Measurements from ENCODE around the gene MAPKBP1. TPM values are rescaled to one million over a fixed set of nuclear protein-coding genes. Genes with fewer than 3 reads are reported as not detected.

Gene MAPKBP1
- total RNA-seq, 3 donors from 2014 or later, result 11.5 to 29.3 (median 24.3) TPM

DNA sequence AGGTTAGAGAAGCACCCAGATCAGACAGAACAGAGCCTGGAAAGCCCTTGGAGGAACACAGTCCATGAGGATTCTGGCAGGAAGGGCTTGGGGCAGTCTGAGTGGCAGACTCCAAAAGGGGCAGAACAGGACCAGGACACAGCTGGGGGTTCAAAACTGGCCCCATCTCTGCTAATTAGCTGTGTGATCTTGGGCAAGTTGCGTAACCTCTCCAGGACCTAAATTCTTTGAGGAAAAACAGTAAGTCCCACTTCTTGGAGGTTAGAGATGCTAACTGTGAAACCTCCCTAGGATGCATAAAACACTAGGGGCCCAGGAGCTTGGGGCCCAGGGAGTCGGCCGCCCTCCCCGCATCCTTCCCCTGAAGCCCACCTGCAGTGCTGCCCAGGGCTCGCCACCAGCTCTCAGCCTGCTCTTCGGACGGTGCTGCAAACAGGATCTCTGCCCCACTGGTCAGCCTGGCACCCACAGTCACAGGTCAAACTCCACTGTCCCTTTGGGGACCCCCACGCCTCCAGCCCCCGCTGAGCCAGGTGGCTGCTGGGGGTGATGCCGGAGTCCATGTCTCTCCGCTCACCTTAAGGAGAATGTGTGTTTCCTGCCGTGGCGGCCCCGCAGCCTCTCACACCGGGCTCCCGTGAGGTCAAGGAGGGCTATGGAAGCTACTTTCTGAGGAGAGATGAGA is 76.3 kb downstream of the MAPKBP1 start:
- no peak for DNase-seq (ENCODE audit: low spot score in 2 of 2)
- Histone ChIP-seq H3K36me3 (peaks cover 15% of the 10 kb centered on the region), H3K9me3 (no peaks in the 10 kb centered on the region), H3K27me3 (no peaks in the 10 kb centered on the region), H3K27ac (peak overlapping the region; percentile 48 to 69), H3K4me3 (no peak overlapping the region), H3K4me1 (peaks cover 0 to 8% of the 10 kb centered on the region in 2 donors)
- intact Hi-C loops (cut with DNase I; ENCODE audit: low total_unique reads), result no loop called here
- TF ChIP-seq POLR2AphosphoS5 (IDR thresholded peaks at IDR 0.05), result no peak
- TF ChIP-seq, protein P1, sequence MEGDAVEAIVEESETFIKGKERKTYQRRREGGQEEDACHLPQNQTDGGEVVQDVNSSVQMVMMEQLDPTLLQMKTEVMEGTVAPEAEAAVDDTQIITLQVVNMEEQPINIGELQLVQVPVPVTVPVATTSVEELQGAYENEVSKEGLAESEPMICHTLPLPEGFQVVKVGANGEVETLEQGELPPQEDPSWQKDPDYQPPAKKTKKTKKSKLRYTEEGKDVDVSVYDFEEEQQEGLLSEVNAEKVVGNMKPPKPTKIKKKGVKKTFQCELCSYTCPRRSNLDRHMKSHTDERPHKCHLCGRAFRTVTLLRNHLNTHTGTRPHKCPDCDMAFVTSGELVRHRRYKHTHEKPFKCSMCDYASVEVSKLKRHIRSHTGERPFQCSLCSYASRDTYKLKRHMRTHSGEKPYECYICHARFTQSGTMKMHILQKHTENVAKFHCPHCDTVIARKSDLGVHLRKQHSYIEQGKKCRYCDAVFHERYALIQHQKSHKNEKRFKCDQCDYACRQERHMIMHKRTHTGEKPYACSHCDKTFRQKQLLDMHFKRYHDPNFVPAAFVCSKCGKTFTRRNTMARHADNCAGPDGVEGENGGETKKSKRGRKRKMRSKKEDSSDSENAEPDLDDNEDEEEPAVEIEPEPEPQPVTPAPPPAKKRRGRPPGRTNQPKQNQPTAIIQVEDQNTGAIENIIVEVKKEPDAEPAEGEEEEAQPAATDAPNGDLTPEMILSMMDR (IDR thresholded peaks at IDR 0.05), result no peak
- TF ChIP-seq POLR2A (IDR thresholded peaks at IDR 0.05), result no peak

DNA sequence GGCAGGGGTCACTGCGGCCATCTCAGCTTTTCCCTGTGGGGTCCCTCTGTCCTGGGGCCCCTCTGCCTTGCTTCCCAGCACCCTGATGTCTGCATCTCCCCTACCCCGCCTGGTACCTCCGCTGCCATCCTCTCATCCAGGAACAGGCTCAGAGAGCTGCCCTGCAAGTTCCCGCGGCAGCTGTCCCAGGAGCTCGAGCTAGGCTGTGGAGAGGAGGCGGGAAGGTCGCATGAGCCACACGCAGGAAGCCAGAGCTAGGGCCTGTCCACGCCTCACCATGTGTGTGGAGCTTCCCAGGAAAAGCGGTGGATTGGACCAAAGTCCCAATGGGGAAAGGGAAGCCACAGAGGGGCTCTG is 76.9 kb downstream of the MAPKBP1 start:
- no peaks in the 10 kb centered on the region for H3K9me3 ChIP-seq
- DNase-seq (ENCODE audit: low spot score in 2 of 2), result no peak
- peaks cover 15% of the 10 kb centered on the region for H3K36me3 ChIP-seq
- TF ChIP-seq, protein P1 (IDR thresholded peaks at IDR 0.05), result no peak
- TF ChIP-seq POLR2AphosphoS5 (IDR thresholded peaks at IDR 0.05), result no peak
- TF ChIP-seq POLR2A (IDR thresholded peaks at IDR 0.05), result no peak
- intact Hi-C loops (cut with DNase I; ENCODE audit: low total_unique reads), result no loop called here
- H3K4me3 ChIP-seq, result no peak overlapping the region
- H3K27me3 ChIP-seq, result no peaks in the 10 kb centered on the region
- no peak overlapping the region for H3K27ac ChIP-seq
- peaks cover 0 to 8% of the 10 kb centered on the region in 2 donors for H3K4me1 ChIP-seq

DNA sequence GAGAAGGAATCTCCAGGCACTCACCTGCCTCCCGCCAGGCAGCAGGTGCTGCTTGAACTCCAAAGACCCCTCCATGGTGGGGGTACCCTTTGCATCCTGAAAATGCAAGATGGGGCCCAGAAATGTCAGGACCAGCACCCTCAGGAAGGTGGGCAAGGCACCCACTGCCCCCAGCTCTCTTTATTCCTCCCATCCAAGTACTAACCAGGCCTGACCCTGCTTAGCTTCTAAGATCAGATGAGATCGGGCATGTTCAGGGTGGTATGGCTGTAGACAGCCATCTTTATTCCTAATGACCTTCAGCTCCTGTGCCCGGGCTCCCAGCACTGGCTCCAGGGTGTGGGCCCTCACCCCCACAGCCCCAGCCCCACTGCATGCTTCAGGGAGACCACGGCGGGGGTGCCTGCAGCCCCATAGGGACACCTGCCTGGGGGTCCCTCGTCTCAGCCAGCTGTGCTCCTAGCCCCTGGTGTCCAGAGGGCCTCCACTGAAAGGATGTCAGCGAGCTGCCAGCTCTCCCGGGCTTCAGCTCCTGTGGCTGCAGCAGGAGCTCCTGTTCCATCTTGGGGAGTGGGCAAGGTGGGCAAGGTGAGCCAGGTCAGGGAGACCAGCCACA is 77.6 kb downstream of the MAPKBP1 start:
- Histone ChIP-seq H3K4me3 (no peak overlapping the region), H3K36me3 (peaks cover 9% of the 10 kb centered on the region), H3K27ac (no peak overlapping the region), H3K4me1 (peaks cover 0 to 8% of the 10 kb centered on the region in 2 donors), H3K9me3 (no peaks in the 10 kb centered on the region), H3K27me3 (no peaks in the 10 kb centered on the region)
- intact Hi-C loops (cut with DNase I; ENCODE audit: low total_unique reads), result no loop called here
- TF ChIP-seq, protein P1 (IDR thresholded peaks at IDR 0.05), result no peak
- no peak for TF ChIP-seq POLR2AphosphoS5 (IDR thresholded peaks at IDR 0.05)
- TF ChIP-seq POLR2A (IDR thresholded peaks at IDR 0.05), result no peak
- DNase-seq (ENCODE audit: low spot score in 2 of 2), result no peak

DNA sequence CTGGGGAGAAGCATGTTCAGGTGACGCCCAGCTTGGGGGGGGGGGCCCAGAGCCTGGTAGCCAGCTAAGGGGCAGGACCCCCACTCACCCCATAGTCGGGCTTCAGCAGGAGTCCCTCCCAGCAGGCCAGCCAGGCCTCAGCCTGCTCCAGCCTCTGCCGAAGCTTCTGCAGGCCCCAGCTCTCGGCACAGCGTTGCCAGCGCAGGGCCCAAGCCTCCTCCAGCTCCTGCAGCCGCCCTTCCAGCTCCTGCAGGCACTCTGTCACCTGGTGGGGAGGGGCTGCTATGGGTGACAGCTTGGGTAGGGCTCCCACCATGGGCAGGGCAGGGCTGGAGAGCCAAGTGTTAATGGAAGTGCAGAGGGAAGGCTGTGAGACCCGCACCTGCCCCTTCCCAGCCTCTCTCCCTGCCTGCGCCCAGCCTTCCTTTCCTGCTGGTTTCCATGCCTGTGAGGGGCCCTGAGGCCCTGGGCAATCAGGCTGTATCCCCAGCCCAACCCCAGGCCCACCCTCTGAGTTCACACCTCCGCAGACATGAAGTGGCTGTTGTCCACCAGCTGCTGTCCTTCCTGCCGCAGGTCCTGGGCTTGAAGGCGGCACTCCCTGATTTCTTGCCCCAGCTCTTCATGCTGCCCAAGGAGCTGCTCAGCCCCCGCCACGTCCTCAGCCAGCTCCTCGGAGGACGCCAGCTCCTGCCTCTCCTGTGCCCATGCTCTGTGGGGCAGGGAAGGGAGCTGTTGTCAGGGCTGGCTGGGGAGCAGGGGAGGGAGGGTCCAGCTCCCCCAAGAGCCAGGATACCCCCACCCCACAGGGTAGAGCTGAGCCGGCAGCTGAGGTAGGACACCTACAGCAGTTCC is 78.7 kb downstream of the MAPKBP1 start:
- Histone ChIP-seq H3K27me3 (no peaks in the 10 kb centered on the region), H3K4me3 (no peak overlapping the region), H3K27ac (no peak overlapping the region), H3K9me3 (no peaks in the 10 kb centered on the region), H3K4me1 (peaks cover 0 to 8% of the 10 kb centered on the region in 2 donors), H3K36me3 (no peaks in the 10 kb centered on the region)
- no peak for DNase-seq (ENCODE audit: low spot score in 2 of 2)
- TF ChIP-seq POLR2A (IDR thresholded peaks at IDR 0.05) (no peak), POLR2AphosphoS5 (IDR thresholded peaks at IDR 0.05) (no peak)
- TF ChIP-seq, protein P1 (IDR thresholded peaks at IDR 0.05), result no peak
- intact Hi-C loops (cut with DNase I; ENCODE audit: low total_unique reads), result no loop called here

DNA sequence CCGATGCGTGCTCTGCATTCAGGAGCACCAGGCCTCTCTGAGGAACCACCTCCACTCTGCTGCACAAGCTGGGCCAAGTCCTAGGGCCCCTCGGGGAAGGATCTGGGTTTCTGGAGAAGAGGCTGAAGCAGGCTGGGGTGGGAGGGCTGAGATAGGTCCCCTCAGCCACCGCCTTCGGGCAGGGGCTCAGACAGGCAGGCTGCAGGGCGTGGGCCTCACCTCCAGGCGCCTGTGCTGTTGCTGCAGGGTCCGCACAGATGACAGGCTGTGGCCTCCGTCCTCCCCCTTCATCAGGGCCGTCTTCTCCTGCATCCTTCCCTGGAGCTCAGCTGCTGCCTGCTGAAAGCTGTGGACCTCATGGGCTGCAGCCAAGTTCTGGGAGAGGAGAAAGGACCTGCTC is 79.5 kb downstream of the MAPKBP1 start:
- Histone ChIP-seq H3K4me1 (peaks cover 0 to 8% of the 10 kb centered on the region in 2 donors), H3K27ac (no peak overlapping the region), H3K27me3 (no peaks in the 10 kb centered on the region), H3K9me3 (no peaks in the 10 kb centered on the region), H3K4me3 (no peak overlapping the region), H3K36me3 (no peaks in the 10 kb centered on the region)
- no peak for DNase-seq (ENCODE audit: low spot score in 2 of 2)
- TF ChIP-seq, protein P1 (IDR thresholded peaks at IDR 0.05), result no peak
- TF ChIP-seq POLR2A (IDR thresholded peaks at IDR 0.05) (no peak), POLR2AphosphoS5 (IDR thresholded peaks at IDR 0.05) (no peak)
- intact Hi-C loops (cut with DNase I; ENCODE audit: low total_unique reads), result no loop called here
